ENCODE data around the gene ERN1.

Gene ERN1

GRCh38 chr17:64157669-64158180 is 27.8 kb upstream of the ERN1 start:
- no peak for DNase-seq

DNA sequence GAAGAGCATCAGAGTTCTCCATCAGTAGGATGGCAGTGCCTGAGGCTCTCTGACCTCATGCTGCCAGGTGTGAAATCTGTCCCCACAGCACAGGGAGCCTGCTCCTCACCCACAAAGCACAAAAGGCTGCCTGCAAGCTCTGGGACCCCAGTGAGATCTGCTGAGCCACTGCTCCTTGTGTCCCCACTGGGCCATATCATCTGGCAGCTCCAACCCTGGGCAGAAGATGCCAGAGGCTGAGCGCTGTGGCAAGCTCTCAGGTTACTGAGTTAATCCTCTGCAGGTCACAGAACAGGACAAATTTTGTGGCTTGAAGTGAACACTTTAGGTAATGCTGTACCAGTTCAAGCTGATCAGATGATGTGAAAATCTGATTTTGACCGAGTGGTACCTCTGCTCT is 26.7 kb upstream of the ERN1 start:
- DNase-seq = no peak

DNA sequence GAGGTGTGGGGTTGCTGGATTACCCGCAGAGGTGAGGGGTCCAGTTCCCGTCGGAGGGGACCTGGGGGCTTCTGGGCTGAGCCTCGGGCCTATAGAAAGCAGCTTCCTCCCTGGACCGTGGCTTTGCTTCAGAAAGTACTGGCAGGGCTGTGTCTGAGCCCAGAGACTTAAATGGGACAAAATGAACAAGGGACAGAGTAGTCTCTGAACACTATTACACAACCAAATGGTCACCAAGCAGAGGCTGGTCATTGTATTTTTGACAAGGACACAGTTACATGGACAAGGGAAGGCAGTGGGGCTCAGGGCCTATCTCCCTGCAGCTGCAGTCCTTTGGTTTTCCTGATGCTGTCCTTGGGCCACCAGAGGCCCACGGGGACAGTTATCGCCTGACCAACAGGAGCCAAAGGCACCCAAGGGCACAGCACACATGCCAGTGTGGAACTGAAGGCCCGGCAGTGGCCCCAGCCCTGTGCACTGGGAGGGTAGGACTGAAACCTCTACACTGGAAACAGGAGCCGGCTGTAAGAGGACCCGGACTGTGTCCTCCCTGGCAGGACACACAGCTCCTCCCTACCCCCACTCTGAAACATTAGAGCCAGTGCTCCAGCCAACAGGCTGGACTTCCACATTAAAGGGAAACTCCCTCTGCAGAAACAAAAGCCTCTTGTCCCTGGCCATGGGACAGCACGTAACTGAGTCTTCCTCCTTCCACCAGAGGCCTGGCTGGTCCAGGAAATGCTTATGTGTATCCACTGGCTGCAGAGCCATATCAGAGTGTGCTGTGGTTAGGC is 26.0 kb upstream of the ERN1 start:
- DNase-seq = no peak

DNA sequence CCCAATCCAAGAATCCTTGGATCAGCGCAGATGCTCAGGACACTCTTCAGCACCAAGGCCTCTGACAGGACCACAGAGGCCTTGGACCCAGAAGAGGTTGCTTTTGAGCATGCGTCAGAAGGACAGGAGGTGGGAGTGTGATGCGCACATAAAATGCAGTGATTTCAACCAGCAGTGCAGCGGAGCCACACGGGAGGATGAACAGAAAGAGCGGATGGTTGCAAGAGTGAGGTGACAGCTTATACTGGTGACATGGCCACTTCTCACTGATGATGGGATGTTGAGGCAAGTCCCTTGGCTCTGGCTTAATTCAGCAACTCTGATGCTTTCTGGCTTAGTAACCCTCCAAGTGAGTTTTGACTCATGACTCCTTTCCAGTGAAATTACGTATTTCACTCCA is 25.2 kb upstream of the ERN1 start:
- DNase-seq = no peak

- DNase-seq = no peak
Measured at GRCh38 chr17:64154717-64155116, 24.8 kb upstream of the ERN1 start.

DNA sequence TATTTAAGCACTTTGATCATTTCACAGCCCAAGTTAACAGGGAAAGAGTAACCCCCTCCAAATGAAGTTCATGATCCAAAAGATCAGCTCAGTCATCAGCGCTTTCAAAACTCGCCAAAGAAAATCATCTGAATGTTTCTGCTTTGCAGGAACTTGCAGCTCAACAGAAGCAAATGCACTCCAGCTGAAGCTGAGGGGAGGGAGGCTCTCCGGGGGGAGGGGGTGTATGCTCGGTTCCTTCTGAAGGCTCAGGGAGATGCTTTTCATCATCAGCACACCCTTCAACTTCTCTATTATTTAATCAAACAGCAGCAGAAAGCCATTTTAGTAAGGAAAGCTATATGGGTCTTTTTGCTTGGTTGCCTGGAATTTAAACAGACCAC is 24.4 kb upstream of the ERN1 start:
- no peak for DNase-seq

- DNase-seq = no peak
Measured at GRCh38 chr17:64153565-64154312, 23.8 kb upstream of the ERN1 start.

DNA sequence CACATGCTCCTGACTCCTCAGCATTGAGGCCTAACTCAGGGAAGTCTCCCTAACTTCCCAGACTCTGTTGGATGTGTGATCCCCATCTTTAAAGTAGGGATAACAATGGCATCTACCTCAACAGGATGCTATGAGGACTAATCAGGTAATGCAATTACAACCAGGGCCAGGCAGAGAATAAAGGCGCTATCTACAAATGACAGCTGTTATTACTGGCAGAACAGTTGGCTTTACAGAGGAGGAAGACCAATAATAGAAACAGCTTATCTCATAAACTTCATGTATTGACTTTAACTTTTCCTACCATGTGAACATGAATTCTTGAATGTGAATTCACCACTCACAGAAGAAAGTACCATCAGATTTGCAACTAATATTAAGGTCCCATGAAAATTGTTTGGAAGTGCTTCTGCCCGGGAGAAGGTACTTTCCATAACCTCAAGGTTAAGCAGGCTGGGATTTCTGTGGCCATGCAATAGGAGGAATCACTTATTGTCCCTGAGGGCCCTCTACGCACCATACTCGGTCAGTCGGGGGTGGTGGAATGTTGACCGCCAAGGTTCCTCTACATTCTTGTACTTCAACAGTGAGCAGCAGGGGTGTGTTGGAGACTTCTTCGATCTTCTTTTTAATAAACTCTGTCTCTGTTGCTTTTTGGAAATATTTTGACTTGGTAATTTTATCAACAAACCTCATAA is 22.6 kb upstream of the ERN1 start:
- DNase-seq = no peak

GRCh38 chr17:64151016-64151368 is 21.0 kb upstream of the ERN1 start:
- DNase-seq = no peak

DNA sequence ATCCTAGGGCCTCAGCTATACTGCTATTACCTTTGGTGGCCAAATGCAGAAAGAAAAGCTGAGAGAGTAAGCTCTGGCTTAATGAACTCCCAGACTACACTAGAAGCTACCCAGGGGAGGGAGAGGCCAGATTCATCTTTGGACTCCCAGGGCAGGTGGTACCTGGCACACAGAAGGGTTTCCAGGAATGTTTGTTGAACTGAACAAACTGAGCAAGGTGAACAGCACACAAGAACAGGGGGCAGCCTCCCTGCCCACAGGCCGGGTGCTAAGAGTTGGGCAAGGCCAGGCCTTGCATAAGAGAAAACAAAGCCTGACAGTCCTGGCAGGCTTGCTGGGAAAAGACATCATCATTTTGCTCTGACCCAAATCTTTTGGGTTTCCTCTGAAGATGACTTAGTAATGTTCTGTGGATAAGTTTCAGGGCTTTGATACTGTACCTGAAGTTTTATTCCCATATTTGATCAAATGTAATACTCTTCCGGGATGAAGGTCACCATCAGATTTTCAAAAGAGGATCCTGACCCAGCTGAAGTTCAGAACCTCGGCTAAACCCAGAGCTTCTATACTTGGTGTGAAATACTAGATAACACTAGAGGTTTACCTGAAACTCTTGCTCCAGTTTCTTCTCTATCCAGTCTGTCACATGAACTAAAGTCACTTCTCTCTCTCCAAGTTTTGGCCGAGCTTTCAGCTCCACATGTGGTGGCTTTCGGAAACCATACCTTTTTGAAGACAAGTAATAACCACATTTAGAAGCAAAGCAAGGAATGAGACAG is 20.5 kb upstream of the ERN1 start:
- DNase-seq = no peak

GRCh38 chr17:64149196-64149595 is 19.3 kb upstream of the ERN1 start:
- DNase-seq = no peak

GRCh38 chr17:64148699-64149098 is 18.8 kb upstream of the ERN1 start:
- peak in 1 of 2 donors; percentile 33 for DNase-seq

GRCh38 chr17:64148017-64148631 is 18.2 kb upstream of the ERN1 start:
- DNase-seq = no peak

- peak; percentile 28 to 35 for DNase-seq
Measured at GRCh38 chr17:64147110-64148016, 17.4 kb upstream of the ERN1 start.

DNA sequence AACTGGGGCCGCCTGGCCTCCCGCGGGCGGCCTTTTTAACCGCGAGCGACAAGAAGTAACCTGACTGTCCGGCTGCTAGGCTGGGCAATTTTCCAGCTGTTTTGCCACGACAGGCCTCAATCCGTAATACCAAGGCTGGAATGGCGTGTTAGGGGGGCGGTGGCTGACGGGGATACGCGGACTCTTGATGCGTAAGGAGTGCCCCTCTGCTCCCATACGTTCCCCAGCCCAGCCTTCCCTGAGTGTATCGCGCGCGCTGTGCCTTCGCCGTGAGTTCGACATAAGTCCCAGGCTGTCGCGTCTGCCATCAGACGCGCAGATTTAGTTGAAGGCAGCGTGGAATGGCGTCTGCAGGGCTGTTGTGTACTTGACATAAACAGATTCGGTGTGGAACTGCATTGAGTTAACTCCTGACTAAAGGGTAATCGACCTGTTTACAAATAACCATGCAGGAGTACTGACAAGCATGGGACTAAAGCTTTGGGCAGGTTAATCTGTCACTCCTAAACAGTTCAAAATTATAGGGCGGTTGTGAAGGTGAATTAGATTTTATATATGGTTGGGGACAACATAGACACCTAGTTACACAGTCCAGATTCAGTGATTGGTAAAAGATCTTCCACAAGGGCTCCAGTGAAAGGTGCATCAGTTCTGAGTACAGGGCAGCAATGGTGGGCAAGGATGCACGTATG is 16.6 kb upstream of the ERN1 start:
- peak; percentile 60 to 62 for DNase-seq

DNA sequence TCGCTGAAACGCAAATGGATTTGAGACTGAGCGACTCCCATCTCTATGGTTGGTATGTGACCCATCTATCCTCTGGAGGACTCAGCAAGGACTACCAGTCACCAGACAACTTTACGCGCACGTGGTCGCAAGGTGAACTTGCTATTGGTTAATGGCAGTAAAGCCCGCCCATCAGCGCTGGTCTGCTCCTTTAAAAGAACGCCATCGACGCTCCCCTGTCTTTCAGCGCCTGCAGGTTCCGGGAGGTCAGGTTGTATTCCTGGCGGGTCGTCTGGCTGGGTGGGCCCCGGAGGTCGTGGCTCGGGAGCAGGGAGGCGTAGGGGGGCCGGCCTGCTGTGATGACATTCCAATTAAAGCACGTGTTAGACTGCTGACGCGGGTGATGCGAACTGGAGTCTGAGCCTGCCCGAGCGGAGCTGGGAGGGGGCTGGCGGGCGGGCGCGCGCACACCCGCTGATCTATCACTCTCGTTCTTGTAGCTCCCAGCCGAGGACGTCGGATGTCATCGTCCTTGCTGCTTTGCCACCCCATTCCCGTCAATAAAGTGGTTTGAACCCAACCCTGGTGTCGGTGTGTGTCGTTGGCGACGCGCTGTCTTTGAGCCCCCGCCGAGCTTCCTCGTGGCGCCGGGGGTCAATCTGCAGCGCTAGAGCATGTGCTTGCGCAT is 15.9 kb upstream of the ERN1 start:
- DNase-seq = peak; percentile 93 to 94

DNA sequence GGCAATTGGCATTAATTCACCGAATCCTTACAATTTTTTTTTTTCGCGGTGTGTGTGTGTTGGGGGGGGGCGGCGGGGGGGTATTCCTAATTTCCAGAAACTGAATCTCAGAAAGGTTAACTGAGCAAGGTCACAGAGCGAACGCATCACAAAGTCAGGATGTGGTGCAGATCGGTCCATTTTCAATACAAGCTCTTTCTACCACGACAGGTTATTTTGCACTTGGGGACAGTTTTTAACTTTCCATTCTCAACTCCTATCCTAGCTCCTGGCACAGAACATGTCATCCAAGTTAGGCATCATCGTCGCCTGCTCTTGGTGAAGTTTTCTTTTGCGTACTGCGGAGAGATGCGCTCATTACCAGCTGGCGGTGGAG is 15.4 kb upstream of the ERN1 start:
- no peak for DNase-seq

- DNase-seq = no peak
Measured at GRCh38 chr17:64139542-64139941, 9.6 kb upstream of the ERN1 start.

DNA sequence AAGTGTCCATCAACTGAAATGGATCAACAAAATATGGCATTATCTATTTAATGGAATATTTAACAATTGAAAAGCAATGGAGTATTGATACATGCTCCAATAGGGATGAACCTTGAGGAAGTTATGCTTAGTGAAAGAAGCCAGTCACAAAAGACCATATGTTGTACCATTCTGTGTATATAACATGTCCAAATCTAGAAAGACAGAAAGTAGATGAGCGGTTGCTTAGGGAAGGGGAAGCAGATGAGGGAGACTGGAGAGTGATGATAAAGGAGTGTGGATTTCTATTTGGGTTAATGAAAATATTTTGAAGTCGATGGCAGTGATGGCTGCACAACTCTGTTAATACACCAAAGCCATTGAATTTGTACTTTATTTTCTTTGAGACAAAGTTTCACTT is 8.5 kb upstream of the ERN1 start:
- no peak for DNase-seq

DNA sequence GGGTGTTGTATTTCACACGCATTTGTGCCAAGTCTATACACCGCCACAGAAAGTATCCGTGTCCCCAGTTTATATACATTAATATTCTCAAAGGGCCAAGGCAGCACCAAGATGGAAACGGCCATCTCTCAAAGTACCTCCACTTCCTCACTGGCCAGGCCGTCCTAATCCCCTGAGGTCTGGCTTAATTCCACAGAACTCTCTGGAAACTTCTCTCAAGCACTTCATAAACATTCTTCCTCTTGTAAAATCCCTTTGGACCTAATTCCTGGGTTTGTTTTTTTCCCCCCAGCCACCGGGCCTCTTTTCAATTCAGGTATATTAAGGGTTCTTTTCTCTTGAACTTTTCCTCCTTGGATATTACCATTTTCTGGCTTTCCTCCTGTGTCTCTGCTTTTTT is 5.1 kb upstream of the ERN1 start:
- no peak for DNase-seq

All from stimulated activated CD4-positive, alpha-beta T cell treated with anti-CD3 and anti-CD28 coated beads, Interleukin-2, amount 100 ng/mL, for 24 hours (primary cell).